Mesendoderm (in vitro differentiated cells): ENCODE measurements around the gene ZFHX2.
"Not testable (repeated sequence)": the region's sequence is repeated elsewhere in the genome, so short reads cannot be mapped to it uniquely, and the experiment has no call there.

Experiments used
- DNase-seq: peaks from one replicate; pipeline ENCODE4 v3.0.0; 2013
- H2AK5ac ChIP-seq: 2 replicates; pipeline ENCODE4 v1.6.1; 2013; ENCODE audit warnings: low read length, inconsistent platforms
- H2BK120ac ChIP-seq: 2 replicates; pipeline ENCODE4 v1.6.1; 2013; ENCODE audit warnings: low read depth, mild to moderate bottlenecking, low read length, moderate library complexity, mixed read lengths
- H2BK15ac ChIP-seq: replicated peaks from 2 replicates; pipeline ENCODE4 v1.6.1; 2013; ENCODE audit warnings: low read depth, mild to moderate bottlenecking, moderate library complexity
- H2BK5ac ChIP-seq: 2 replicates; pipeline ENCODE4 v1.6.1; 2013; ENCODE audit warnings: low read length, inconsistent platforms
- H3K18ac ChIP-seq: 2 replicates; pipeline ENCODE4 v1.6.1; 2013; ENCODE audit warnings: mild to moderate bottlenecking, low read length, mixed read lengths
- H3K23ac ChIP-seq: one replicate; pipeline ENCODE4 v1.6.1; 2013; ENCODE audit warnings: low read length
- H3K27ac ChIP-seq: 2 replicates; pipeline ENCODE4 v1.5.1; 2013; ENCODE audit warnings: low read depth, mild to moderate bottlenecking, inconsistent platforms, low read length, moderate library complexity
- H3K27me3 ChIP-seq: 2 replicates; pipeline ENCODE4 v1.6.1; 2013; ENCODE audit warnings: low read length, control low read depth, mild to moderate bottlenecking, inconsistent platforms; ENCODE audit not compliant: insufficient read depth, poor library complexity
- H3K36me3 ChIP-seq: 2 replicates; pipeline ENCODE4 v1.6.1; 2013; ENCODE audit warnings: low read length, inconsistent platforms; ENCODE audit not compliant: control insufficient read depth, insufficient read depth
- H3K4ac ChIP-seq: one replicate; pipeline ENCODE4 v1.6.1; 2013; ENCODE audit warnings: low read depth, mild to moderate bottlenecking, low read length, moderate library complexity
- H3K4me1 ChIP-seq: 2 replicates; pipeline ENCODE4 v1.6.1; 2013; ENCODE audit warnings: low read depth, low read length, inconsistent platforms; ENCODE audit not compliant: control insufficient read depth
- H3K4me2 ChIP-seq: 2 replicates; pipeline ENCODE4 v1.6.1; 2013; ENCODE audit warnings: low read length
- H3K4me3 ChIP-seq: 2 replicates; pipeline ENCODE4 v1.5.1; 2013; ENCODE audit warnings: mild to moderate bottlenecking, low read length
- H3K56ac ChIP-seq: one replicate; pipeline ENCODE4 v1.6.1; 2013; ENCODE audit warnings: low read length
- H3K79me1 ChIP-seq: 2 replicates; pipeline ENCODE4 v1.6.1; 2013; ENCODE audit warnings: low read length, inconsistent platforms
- H3K79me2 ChIP-seq: 2 replicates; pipeline ENCODE4 v1.6.1; 2013; ENCODE audit warnings: mild to moderate bottlenecking, low read length; ENCODE audit not compliant: control insufficient read depth, insufficient read depth
- H3K9ac ChIP-seq: 2 replicates; pipeline ENCODE4 v1.6.1; 2013; ENCODE audit warnings: low read length, inconsistent platforms
- H4K5ac ChIP-seq: one replicate; pipeline ENCODE4 v1.6.1; 2013; ENCODE audit warnings: low read length
- H4K8ac ChIP-seq: one replicate; pipeline ENCODE4 v1.6.1; 2013; ENCODE audit warnings: low read depth, mild to moderate bottlenecking, control low read depth, low read length, moderate library complexity
- WGBS: extraction: QIAGEN DNeasy Blood & Tissue Kit; methylation state at CpG from one replicate; pipeline ENCODE4 v1.1.7; 2013; ENCODE audit warnings: low lambda C conversion rate, missing lambda C conversion rate; ENCODE audit not compliant: insufficient coverage; ENCODE audit errors: extremely low coverage; 5-methylcytosine and 5-hydroxymethylcytosine counted together

Gene ZFHX2

DNA sequence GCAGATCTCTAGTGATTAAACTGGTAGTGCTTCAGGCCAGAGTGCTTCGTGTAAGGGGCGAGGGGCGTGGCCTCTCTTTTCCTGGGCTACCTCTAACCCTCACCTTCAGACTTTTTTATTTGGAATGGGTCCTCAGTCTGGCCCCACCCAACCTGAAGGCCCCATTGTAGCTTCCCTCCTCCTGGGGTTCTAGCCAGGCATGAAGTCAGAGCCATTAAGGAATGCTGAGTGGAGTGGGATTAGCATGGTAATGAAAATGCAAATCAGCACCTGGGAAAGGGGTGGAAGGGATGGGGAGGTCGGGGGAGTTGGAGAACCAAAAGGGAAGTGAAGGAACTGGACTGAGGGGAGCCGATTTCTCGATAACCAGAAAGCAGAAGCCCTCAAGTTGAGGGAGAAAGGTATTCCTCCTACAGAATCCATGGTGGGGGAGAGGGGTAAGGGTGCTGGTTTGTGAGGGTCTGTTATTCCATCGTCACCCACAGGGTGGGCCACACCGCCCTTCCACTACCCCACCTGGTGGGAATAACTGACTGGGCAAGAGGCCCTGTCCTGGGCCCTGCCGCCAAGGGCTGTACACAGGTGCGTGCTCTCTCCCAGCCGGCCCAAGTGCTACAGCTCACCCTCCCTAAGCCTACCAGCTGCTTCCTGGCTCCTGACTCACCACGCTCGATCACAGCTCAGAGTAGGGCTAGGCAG, 14.1 kb downstream of the ZFHX2 start:
- peaks cover 14% of the 10 kb centered on the region for H3K4me1 ChIP-seq
- peak overlapping the region; percentile 89 for H3K18ac ChIP-seq
- H2AK5ac ChIP-seq, result no peak overlapping the region
- peak overlapping the region; percentile 96 for H3K27ac ChIP-seq
- H4K8ac ChIP-seq, result peak overlapping the region; percentile 6
- peak overlapping the region; percentile 85 for H3K4ac ChIP-seq
- H2BK15ac ChIP-seq, result no peak overlapping the region
- H3K27me3 ChIP-seq, result no peaks in the 10 kb centered on the region
- peak overlapping the region; percentile 90 for H3K23ac ChIP-seq
- peak overlapping the region; percentile 60 for H3K4me2 ChIP-seq
- H3K79me1 ChIP-seq, result no peaks in the 10 kb centered on the region
- no peak overlapping the region for H3K4me3 ChIP-seq
- no peaks in the 10 kb centered on the region for H3K36me3 ChIP-seq
- peak overlapping the region; percentile 78 for H3K9ac ChIP-seq
- no CpG with 5 or more reads among the region's 13 CpGs for WGBS
- H2BK120ac ChIP-seq, result peak overlapping the region; percentile 46
- peak; percentile 92 for DNase-seq
- H3K56ac ChIP-seq, result peak overlapping the region; percentile 94
- H2BK5ac ChIP-seq, result peak overlapping the region; percentile 94
- peak overlapping the region; percentile 37 for H4K5ac ChIP-seq
- H3K79me2 ChIP-seq, result no peaks in the 10 kb centered on the region

- H2BK120ac ChIP-seq, H2AK5ac ChIP-seq, H2BK15ac ChIP-seq, H3K4ac ChIP-seq, H3K4me3 ChIP-seq, H3K18ac ChIP-seq, H4K5ac ChIP-seq, DNase-seq, H3K4me2 ChIP-seq, H3K9ac ChIP-seq, H3K79me1 ChIP-seq, H3K79me2 ChIP-seq, H3K27me3 ChIP-seq, H3K36me3 ChIP-seq, H2BK5ac ChIP-seq, H3K23ac ChIP-seq, H4K8ac ChIP-seq: not testable (repeated sequence)
- Histone ChIP-seq H3K27ac (peak overlapping the region; percentile 96), H3K4me1 (peaks cover 14% of the 10 kb centered on the region), H3K56ac (peak overlapping the region; percentile 73)
- no CpG with 5 or more reads among the region's 6 CpGs for WGBS
These were observed 14.7 kb downstream of the ZFHX2 start for GRCh38 chr14:23536906-23537305.

GRCh38 chr14:23536494-23536893, 15.1 kb downstream of the ZFHX2 start:
- no CpG with 5 or more reads among the region's 2 CpGs for WGBS
- peak overlapping the region; percentile 17 for H3K56ac ChIP-seq
- H4K5ac ChIP-seq, result no peak overlapping the region
- no peak for DNase-seq
- no peak overlapping the region for H3K4ac ChIP-seq
- H3K9ac ChIP-seq, result no peak overlapping the region
- no peak overlapping the region for H2AK5ac ChIP-seq
- H2BK5ac ChIP-seq, result no peak overlapping the region
- no peak overlapping the region for H3K4me2 ChIP-seq
- H3K27ac ChIP-seq, result no peak overlapping the region
- H3K27me3 ChIP-seq, result no peaks in the 10 kb centered on the region
- H2BK15ac ChIP-seq, result no peak overlapping the region
- H3K36me3 ChIP-seq, result no peaks in the 10 kb centered on the region
- peaks cover 14% of the 10 kb centered on the region for H3K4me1 ChIP-seq
- no peak overlapping the region for H4K8ac ChIP-seq
- no peaks in the 10 kb centered on the region for H3K79me2 ChIP-seq
- H3K4me3 ChIP-seq, result no peak overlapping the region
- no peaks in the 10 kb centered on the region for H3K79me1 ChIP-seq
- H3K23ac ChIP-seq, result no peak overlapping the region
- no peak overlapping the region for H2BK120ac ChIP-seq
- no peak overlapping the region for H3K18ac ChIP-seq

DNA sequence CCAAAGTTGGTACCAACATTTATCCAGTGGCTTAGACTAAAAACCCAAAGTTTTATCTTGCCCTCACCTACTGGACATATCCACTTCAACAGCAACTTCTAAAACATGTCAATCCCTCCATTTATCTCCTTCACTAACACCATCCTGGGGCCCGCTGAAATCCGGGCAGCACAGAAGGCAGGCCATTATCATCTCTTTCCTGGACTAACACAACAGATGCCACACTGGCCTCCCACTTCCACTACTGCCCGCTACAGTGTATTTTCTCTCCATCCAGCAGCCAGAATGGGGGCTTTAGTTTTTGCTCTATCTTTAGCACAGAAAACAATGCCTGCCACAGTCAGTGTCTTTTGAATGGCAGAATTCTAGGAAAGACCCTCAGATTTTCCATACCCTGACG, 15.6 kb downstream of the ZFHX2 start:
- no peak overlapping the region for H4K5ac ChIP-seq
- H3K18ac ChIP-seq, result no peak overlapping the region
- H3K4me1 ChIP-seq, result peaks cover 14% of the 10 kb centered on the region
- no peak overlapping the region for H3K27ac ChIP-seq
- H2BK120ac ChIP-seq, result no peak overlapping the region
- H4K8ac ChIP-seq, result no peak overlapping the region
- H3K27me3 ChIP-seq, result no peaks in the 10 kb centered on the region
- H3K4me3 ChIP-seq, result no peak overlapping the region
- no peaks in the 10 kb centered on the region for H3K79me1 ChIP-seq
- H2BK5ac ChIP-seq, result no peak overlapping the region
- H2AK5ac ChIP-seq, result no peak overlapping the region
- DNase-seq, result no peak
- no peaks in the 10 kb centered on the region for H3K79me2 ChIP-seq
- no peak overlapping the region for H3K4ac ChIP-seq
- no peak overlapping the region for H2BK15ac ChIP-seq
- WGBS, result no CpG with 5 or more reads among the region's 4 CpGs
- no peaks in the 10 kb centered on the region for H3K36me3 ChIP-seq
- H3K23ac ChIP-seq, result no peak overlapping the region
- no peak overlapping the region for H3K9ac ChIP-seq
- H3K4me2 ChIP-seq, result no peak overlapping the region
- peak overlapping the region; percentile 17 for H3K56ac ChIP-seq

DNA sequence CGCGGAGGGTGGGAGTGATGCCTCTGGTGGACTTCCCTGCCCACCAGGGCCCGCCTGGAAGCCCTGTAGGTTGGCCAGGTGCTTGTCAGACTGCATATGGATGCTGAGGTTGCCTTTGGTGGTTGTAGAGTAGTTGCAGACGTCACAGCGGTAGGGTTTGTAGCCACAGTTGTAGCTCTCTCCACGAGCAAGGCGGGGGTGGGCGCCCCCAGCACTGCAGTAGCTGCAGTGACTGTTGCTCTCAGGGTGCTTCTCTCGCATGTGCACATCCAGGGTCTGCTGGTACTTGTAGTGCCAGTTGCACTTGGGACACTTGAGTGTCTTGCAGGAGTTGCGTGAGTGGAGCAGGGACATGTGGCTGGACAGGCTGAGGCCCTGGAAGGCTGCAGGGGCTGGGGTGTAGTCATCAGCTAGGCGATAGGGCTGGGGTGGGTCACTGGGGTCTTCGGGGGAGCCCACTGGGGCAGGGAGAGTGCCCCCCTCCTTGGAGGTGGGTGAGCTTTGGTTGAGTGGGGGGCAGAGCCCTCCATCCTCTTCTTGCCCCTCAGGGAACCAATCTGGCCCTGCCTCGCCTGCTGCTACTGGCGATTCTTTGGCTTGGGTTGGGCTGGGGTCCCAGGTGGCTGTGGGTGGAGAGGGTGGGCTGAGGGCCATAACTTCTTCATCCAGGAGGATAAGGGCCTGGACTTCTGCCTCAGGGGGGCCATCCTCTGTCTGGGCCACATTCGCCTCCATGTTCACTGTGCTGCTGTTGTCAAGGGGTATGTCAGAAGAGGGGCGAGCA, 17.7 kb downstream of the ZFHX2 start:
- Histone ChIP-seq H2BK120ac (no peak overlapping the region), H3K79me1 (no peaks in the 10 kb centered on the region), H3K18ac (no peak overlapping the region), H3K79me2 (no peaks in the 10 kb centered on the region), H3K4ac (no peak overlapping the region), H2BK5ac (no peak overlapping the region), H4K5ac (no peak overlapping the region), H3K4me2 (no peak overlapping the region), H2BK15ac (no peak overlapping the region), H2AK5ac (no peak overlapping the region), H3K9ac (no peak overlapping the region), H3K27ac (no peak overlapping the region), H4K8ac (no peak overlapping the region), H3K4me1 (peaks cover 8% of the 10 kb centered on the region), H3K27me3 (no peaks in the 10 kb centered on the region), H3K23ac (no peak overlapping the region), H3K4me3 (no peak overlapping the region), H3K56ac (no peak overlapping the region), H3K36me3 (no peaks in the 10 kb centered on the region)
- no CpG with 5 or more reads among the region's 16 CpGs for WGBS
- DNase-seq, result no peak
